Stimulated activated CD4-positive, alpha-beta T cell treated with anti-CD3 and anti-CD28 coated beads, TNF-alpha, amount 100 ng/mL, for 4 hours (primary cell): ENCODE measurements around the gene MMP2.

Experiments used
- DNase-seq, 3 experiments: peaks; one replicate each; pipeline ENCODE4 v3.0.0-alpha.2; 2020; ENCODE audit warnings: low read depth in 3 of 3

MMP2 gene

GRCh38 chr16:55469821-55470532, 9.0 kb upstream of the MMP2 start:
- no peak for DNase-seq

- no peak for DNase-seq
These were observed 8.2 kb upstream of the MMP2 start for GRCh38 chr16:55470533-55471371.

- no peak for DNase-seq
These were observed 7.4 kb upstream of the MMP2 start for GRCh38 chr16:55471448-55472097.

DNA sequence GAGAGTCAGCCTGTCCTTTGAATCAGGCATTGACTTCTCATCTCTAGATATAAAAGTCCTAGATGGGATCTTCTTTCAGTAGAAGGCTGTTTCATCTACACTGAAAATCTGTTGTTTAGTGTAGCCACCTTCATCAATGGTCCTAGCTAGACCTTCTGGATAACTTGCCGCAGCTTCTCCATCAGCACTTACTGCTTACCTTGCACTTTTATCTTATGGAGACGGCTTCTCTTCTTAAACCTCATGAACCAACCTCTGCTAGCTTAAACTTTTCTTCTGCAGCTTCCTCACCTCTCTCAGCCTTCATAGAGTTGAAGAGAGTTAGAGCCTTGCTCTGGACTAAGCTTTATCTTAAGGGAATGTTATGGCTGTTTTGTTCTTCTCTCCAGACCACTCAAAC, 5.4 kb upstream of the MMP2 start:
- DNase-seq, result no peak

- no peak for DNase-seq
These were observed 4.2 kb upstream of the MMP2 start for GRCh38 chr16:55474821-55475220.

DNA sequence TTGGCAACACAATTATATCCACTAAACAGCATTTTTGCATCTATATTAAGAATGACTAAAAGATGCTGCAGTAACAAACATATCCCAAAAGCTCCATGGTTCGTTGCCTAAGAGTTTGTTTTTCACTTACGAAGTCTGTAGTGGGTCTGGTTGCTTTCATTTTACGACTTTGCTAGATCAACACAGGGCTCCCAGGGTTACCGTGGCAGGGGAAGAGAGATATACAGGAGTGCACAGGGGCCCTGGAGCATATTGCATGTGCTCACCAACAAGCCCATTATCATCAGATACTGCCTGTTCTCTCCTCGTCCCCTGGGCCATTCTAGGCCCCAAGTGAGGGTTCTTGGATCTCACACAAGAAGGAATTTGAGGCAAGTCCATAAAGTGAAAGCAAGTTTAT, 3.1 kb upstream of the MMP2 start:
- DNase-seq, result no peak

DNA sequence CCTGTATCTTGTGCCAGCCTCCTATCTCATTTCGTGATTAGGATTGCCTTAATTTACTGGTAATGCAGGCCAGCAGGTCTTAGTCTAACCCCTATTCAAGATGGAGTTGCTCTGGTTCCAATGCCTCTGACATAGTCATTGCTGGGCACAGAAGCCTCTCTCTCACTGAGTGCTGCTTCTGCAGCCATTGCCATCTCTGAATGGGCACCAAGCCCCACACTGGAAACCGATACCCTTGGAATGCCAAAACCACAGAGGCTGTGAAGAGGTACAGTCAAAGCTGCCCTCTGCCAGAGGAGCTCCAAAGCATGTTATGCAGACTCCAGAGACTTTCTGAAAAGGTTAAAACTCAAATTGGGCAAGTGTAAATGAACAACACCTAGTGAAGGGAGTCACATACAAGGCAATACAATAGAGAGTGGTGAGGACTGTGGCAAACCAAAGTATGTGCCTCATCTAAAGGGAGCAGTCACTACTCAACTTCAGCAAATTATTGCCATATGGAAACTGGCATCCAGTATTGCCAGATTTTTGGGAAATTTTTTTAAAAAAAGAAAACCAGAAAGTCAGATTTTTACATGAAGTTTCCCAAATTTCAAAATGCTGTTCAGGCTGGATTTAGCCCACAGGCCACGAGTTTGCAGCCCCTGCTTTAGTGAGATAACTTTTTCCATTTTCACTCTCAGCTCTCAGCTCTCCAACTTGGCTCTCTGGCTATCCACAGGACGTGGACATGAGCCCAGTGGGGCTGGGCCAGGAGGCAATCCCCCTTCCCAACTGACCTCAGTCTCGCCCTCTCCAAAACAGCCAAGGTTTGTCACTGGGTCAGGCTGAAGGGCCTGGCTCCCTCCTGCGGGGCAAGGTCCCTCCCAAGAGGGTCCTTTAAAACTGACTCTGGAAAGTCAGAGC, 2.1 kb upstream of the MMP2 start:
- no peak for DNase-seq

DNA sequence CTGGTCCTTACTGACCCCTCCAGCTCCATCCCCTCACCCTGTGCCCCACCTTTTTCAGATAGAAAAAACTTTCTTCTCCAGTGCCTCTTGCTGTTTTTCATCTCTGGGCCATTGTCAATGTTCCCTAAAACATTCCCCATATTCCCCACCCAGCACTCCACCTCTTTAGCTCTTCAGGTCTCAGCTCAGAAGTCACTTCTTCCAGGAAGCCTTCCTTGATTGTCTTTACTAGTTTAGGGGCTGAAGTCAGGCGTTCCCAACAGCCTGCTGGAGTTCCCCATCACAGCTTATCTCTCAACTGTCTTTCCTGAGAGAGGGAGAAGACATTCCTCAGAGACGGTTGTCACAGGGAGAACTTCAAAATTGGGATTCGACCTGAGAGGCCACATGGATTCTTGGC, 1.3 kb upstream of the MMP2 start:
- DNase-seq, result no peak

- no peak for DNase-seq
These were observed 587 bp downstream of the MMP2 start for GRCh38 chr16:55479430-55480140.

GRCh38 chr16:55480228-55480655, 1.2 kb downstream of the MMP2 start:
- no peak for DNase-seq

- no peak for DNase-seq
These were observed 2.0 kb downstream of the MMP2 start for GRCh38 chr16:55481023-55481422.

GRCh38 chr16:55482056-55482455, 3.1 kb downstream of the MMP2 start:
- DNase-seq, result no peak

GRCh38 chr16:55487048-55487803, 8.2 kb downstream of the MMP2 start:
- DNase-seq, result no peak

DNA sequence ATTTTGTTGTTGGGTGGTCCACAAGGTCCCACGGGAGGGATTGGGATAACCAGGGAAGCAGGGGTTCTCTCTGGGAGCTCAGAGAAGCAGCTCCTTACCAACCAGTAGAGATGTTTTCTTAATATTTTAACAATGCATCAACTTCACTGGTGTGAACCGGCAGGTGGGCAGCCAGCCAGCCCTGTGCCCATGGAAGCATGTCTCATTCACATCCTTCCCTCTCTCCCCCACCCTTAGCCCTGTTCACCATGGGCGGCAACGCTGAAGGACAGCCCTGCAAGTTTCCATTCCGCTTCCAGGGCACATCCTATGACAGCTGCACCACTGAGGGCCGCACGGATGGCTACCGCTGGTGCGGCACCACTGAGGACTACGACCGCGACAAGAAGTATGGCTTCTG, 9.3 kb downstream of the MMP2 start:
- no peak for DNase-seq

DNA sequence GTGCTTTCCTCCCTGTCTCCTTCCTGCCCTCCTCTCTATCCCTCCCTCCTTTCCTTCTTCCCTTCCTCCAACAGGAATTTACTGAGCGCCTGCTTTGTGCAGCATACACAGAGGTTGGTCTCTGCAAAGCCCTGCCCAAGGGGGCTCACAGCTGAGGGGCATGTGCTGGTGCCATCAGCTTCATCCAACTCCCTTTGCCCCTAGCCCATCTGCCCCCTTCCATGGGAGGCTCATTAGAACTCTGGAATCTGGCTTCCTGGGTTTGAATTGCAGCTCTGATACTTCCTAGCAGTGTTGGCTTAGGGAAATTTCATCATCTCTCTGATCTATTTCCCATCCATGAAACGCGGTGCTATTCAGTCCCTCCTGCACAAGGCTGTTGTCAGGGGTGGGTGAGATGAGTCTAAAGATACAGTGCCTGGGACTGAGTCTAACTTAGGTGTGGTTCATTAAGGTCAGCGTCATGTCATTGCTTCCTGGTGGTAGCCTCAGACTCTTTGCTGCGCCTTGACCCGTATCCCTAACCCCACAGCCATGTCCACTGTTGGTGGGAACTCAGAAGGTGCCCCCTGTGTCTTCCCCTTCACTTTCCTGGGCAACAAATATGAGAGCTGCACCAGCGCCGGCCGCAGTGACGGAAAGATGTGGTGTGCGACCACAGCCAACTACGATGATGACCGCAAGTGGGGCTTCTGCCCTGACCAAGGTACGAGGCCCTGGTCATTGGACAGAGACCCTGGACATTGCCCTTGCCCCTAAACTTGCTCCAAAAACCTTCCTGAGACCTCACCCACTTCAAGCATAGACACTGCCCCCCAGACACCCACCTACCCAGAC, 10.3 kb downstream of the MMP2 start:
- DNase-seq, result no peak

DNA sequence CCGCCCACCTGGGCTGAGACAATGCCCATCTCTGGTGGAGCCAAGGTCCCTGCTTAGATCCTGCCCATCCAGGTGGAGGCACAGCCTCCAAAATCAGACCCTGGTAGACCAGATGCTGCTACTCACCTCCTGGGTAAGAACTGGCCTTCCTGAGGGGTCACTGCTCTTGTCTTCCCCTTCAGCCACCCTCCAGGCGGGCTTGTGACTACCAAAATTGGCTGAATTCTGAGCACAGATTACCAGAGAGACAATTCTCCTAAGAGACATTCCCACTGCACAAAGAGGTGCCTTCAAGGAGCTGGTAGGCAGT, 10.9 kb downstream of the MMP2 start:
- DNase-seq, result no peak

- no peak for DNase-seq
These were observed 11.3 kb downstream of the MMP2 start for GRCh38 chr16:55490301-55490700.

- DNase-seq, result no peak
These were observed 12.7 kb downstream of the MMP2 start for GRCh38 chr16:55491691-55492090.

DNA sequence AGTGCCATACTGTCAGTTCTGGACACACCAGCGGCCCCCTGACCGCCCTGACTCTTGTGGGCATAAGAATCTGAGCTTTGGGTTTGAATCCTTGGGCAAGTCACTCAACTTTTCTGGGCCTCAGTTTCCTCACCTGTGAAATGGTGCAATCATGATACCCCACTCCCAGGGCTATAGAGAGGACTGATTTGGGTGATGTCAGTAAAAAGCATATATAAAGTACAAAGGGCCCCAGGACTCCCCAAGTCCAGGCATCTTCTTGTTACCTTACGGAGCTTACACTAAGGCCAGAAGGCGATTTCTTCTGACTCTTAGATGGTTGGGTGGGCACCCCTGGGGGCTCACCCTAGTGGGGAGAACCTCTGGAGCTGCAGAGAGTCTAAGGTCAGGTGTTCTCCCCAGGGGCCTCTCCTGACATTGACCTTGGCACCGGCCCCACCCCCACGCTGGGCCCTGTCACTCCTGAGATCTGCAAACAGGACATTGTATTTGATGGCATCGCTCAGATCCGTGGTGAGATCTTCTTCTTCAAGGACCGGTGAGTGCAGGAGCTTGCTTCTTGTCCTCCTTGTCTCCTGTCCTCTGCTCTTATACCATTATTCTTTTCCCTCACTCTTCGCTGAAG, 13.9 kb downstream of the MMP2 start:
- no peak for DNase-seq
